ENCODE measurements around the gene ZNF780B.
"Not testable (repeated sequence)": the region's sequence is repeated elsewhere in the genome, so short reads cannot be mapped to it uniquely, and the experiment has no call there.

ZNF780B gene

DNA sequence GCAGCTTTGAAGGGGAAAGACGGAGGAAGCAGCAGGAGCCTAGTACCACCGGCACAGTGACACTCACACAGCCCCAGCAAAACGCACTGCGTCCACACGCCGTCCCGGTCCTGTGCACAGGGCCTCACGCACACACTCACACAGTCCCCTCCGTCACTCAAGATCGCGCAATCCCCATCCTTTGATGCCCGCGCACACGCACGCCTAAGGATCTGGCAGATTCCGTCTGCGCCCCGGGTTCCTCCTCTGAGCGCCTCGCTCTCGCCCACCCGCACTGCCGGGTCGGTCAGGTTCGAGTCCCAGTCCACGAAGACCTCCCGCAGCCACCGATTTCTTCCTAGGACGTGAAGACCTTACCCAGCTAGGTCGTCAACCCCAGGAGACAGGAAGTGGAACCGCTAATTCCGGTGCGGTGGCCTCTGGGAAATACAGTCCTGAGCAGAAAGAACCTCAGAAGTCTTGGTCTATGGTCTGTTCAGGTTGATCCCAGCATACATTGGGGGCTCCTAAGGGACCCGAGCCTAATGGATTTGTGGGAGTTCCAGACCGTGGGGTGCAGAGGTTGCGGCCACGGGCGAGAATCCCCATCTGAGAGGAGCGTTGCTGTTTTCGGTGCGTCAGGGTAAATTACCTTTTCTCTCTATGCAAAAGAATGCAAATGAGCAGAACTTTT lies at the start of gene ZNF780B:
Gene ZNF780B (minus strand): TSS at position 400 of the 673 bp plus-strand sequence. CDS start 5,899 bp downstream, outside the sequence.
- DNase-seq (ENCODE audit: low spot score), result peak; percentile 65

DNA sequence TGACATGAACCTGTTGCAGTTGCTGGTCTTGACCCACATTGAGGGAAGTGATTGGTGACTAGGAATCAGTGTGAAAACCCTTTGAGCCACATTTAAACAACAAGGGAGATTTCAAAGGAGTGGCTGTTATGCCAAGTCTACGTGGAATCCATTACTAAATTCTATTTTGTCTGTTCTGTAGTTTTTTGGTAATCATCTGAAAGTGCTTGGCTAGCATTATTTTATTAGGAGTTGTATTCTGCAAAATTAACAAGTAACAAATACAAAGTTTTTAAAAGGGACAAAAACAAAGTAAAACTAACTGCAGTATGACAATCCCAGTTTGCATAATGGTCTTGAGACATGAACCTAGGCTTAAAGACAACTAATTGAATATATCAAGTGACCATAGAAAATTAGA lies 48.7 kb upstream of the ZNF780B start:
- no peak for DNase-seq (ENCODE audit: low spot score)

DNA sequence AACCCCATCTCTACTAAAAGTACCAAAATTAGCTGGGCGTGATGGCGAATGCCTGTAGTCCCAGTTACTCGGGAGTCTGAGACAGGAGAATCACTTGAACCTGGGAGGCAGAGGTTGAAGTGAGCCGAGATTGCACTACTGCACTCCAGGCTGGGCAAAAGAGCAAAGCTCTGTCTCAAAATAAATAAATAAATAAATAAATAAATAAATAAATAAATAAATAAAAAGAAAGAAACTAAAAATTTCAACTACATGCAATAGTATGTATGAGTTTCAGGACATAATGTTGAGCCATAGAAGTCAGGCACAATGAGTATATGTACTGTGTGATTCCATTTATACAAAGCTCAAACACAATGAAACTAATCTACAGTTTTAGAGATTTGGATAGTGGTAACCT lies 47.6 kb upstream of the ZNF780B start:
- no peak for DNase-seq (ENCODE audit: low spot score)

DNA sequence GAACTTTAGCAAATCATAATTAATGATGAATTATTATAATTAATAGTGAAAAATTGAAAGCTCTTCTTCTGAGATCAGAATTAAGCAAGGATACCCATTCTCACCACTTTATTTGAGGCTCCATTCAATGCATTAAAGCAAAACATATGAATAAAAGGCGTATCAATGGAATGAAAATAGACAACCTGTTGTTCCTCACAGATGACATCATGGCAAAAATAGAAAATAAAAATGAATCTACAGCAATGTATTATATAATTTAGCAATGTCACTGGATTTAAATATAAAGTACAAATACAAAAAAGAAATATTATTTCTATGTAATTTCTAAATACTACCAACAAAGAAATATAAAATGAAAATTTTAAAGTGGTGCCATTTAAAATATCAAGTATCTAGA lies 45.8 kb upstream of the ZNF780B start:
- no peak for DNase-seq (ENCODE audit: low spot score)

DNA sequence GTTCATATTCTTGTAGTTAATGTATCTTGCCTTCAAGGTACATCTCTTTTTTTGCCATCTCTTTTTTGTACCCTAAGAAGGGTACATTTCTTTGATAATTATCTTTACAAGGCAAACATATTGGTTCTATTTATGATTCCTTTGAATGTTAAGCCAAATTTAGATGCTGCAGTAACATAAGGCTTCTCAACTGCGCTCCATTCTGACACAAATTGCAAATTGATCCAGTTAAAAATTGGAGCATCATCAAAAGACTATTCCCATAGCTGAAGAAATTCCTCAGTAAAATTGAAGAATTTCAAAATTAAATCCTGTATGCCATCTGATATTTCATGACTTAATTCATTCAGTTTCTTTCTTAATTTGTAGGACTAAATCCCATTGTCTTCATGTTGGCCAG lies 37.4 kb upstream of the ZNF780B start:
- DNase-seq (ENCODE audit: low spot score), result no peak

DNA sequence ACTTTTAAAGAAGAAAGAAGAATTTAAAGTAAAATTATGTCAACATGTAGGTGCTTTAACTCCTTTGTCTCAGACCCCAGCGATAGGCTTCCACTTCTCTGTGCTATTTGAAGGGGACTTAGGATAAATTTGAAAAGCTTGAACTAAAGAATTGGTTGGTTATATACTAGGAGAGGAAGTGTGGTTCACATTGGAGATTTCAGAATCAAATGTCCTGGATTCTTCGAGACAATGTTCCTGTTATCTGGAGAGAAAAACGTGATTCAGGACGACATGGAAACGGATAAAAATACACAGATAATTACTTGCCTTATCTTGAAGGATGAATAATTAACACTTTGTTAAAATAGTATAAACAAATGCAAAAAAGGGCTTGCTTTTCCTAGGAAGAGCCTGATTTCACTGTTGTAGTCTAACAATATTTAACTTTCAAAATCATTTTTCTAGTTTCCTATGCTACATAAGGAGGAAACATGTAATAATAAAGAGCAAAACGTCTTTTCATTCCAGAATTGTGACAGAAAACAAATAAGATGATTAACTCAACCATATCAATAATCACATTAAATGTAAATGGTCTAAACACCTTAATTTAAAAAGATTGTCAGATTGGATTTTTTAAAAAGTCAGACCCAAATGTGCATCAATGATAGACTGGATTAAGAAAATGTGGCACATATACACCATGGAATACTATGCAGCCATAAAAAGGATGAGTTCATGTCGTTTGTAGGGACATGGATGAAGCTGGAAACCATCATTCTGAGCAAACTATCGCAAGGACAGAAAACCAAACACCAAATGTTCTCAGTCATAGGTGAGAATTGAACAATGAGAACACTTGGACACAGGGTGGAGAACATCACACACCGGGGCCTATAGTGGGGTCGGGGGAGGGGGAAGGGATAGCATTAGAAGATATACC lies 35.4 kb upstream of the ZNF780B start:
- no peak for DNase-seq (ENCODE audit: low spot score)

DNA sequence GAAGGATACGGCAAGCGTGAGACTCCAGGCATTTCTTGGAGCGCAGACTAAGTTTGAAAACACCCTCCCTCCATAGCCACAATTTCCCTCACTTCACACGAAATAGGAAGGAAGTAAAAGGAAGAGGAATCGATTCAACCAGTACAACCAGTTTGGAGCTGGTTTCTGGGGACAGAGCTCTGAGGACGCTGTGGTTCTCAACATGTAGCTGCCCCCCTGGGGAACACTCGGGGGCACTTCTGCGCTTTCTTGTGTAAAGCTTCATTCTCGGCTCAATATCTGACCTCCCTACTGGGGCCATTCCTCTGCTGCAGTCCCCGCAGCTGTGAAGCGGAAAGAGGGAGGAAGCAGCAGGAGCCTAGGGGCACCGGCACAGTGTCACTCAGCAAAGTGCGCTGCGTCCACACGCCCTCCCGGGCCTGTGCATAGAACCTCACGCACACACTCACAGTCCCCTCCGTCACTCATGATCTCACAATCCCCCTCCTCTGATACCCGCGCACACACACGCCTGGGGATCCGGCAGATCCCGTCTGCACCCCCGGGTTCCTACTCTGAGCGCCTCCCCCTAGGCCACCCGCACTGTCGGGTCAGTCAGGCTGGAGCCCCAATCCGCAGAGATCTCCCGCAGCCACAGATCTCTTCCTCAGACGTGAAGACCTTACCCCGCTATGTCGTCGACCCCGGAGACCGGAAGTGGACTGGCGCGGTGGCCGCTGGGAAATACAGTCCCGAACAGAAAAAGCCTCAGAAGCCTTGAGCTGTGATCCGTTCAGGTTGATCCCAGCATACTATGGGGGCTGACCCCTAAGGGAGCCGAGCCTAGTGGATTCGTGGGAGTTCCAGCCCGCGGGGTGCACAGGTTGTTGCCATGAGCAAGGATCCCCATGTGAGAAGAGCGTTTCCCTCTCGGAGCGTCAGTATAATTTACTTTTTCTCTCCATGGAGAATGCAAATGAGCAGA lies 34.5 kb upstream of the ZNF780B start, which contains the start of gene ZNF780A:
Gene ZNF780A (minus strand): TSS at position 703 of the 964 bp plus-strand sequence. CDS start 6,190 bp downstream, outside the sequence.
- DNase-seq (ENCODE audit: low spot score), result peak; percentile 74

DNA sequence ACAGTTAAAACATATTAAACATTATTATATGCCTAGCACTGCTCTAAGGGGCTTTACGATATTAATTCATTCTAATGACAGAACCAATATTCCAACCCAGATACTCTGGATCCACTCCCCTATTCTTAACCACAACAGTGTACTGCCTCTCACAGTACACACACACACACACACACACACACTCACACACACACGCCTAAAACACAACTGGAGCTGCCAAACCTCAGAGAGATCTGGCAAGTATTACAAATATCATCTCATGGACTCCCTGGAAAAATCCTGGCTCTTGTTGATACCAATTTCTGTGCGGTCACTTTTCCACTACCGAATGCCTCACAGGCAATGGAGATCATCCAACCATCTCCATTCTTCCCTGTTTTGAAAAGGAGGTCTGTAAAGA lies 33.4 kb upstream of the ZNF780B start:
- DNase-seq (ENCODE audit: low spot score), result no peak

DNA sequence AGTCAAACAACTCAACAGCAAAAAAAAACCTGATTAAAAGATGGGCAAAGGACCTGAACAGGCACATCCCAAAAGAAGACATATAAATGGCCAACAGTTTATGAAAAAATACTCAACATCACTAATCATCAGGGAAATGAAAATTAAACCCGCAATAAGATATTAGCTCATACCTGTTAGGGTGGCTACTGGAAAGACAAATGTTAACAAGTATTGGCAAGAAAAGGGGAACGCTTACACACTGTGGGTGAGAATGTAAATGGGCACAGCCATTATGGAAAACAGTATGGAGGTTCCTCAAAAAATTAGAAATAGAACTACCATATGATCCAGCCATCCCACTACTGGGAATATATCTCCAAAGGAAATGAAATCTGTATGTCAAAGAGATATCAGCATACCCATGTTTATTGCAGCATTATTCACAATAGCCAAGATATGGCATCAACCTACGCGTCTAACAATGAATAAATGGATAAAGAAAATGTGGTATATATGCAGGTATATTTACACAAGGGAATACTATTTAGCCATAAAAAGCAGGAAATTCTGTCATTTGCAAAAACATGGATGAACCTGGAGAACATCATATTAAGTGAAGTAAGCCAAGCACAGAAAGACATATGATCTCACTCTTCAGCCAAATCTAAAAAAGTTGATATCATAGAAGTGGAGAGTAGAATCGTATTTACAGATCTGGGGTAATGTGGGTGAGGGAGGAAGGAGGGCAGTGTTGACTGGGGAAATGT lies 32.4 kb upstream of the ZNF780B start:
- DNase-seq (ENCODE audit: low spot score), result no peak

DNA sequence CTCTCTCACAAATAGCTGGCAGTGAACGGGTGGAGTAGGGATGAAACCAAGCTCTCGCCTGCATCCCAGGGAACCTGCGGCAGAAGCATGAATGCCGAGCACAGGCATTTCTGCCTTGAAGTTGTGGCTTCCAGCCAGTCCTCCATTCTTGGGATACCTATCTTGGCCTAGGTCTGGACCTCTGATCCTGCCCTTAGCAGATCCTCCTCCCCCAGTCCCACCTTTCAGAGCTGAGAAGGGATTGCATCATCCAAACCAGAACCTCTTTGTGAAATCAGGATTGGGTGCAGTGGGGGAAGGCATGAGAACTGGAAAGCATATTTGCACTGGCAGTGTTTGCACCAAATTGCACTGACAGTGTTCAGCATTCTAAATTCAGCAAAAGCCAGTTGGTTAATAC lies 28.9 kb upstream of the ZNF780B start:
- no peak for DNase-seq (ENCODE audit: low spot score)

DNA sequence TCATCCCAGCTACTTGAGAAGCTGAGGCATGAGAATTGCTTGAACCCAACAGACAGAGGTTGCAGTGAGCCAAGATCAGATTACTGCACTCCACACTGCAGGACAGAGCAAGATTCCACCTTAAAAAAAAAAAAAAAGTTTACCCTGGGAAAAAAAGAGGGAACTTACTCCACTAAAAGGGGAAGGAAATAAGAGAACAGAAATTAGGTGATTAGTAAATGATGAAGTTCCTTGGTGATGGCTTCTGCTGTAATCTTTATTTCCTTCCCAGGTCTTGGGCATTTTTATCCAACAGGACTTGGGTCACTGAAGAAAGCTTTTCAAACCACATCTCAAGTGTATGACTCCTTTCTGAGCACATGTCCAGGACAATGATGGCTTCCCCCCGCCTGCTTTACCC lies 25.4 kb upstream of the ZNF780B start:
- DNase-seq (ENCODE audit: low spot score), result no peak

DNA sequence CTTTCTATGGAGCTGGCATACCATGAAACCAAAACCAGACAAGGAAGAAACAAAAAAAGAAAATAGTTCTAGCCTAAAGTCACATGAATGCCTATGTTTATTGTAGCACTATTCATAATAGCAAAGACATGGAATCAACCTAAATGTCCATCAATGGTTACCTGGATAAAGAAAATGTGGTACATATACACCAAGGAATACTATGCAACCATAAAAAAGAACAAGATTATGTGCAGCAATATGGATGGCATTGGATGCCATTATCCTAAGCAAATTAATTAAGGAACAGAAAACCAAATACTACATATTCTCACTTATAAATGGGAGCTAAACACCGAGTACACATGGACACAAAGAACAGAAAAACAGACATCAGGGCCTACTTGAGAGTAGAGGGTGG lies 24.3 kb upstream of the ZNF780B start:
- no peak for DNase-seq (ENCODE audit: low spot score)

DNA sequence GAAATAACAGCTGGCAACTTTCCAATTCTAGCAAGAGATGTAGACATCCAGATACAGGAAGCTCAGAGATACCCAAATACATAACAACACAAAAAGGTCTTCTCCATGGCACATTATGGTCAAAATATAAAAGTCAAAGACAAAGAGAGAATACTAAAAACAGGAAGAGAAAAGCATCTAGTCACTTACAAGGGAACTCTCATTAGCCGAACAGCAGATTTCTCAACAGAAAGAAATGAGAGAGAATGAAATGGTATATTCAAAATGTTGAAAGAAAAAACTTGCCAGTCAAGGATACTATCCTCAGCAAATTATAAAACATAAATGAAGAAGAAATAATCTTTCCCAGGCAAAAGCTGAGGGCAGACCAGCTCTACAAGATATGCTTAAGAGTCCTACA lies 22.3 kb upstream of the ZNF780B start:
- no peak for DNase-seq (ENCODE audit: low spot score)

DNA sequence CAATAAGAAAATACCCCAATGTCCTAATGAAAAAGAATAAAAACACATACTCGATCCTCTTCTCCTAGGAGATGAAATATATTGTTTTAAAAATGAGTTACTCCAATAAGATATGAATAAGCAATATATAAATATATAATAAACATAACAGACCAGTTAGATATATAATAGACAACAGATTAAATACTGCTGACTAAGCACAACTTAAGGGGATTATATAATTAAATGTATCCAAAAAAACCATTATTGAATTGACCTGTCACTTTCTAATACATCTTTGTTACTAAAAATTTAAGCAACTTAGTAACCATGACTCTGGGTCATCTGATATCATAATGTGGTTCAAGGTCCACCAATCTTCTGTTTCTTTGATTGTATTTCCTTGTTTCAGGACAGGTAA lies 14.0 kb upstream of the ZNF780B start:
- DNase-seq (ENCODE audit: low spot score), result no peak

DNA sequence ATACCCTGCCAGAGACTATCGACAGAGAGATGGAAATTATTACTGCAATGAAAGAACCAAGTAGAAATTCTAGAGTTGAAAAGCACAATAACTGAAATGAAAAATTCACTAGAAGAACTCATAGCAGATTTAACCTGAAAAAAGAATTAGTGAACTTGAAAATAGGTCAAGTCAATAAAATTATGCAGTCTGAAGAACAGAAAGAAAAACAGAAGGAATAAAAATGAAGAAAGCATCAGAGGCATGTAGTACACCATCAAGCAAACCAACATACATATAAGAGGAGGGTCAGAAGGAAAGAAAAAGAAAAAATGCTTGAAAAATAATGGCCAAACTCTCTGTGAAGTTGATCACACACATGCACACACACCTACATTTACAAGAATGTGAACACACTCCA lies 3.6 kb upstream of the ZNF780B start:
- DNase-seq (ENCODE audit: low spot score), result no peak

DNA sequence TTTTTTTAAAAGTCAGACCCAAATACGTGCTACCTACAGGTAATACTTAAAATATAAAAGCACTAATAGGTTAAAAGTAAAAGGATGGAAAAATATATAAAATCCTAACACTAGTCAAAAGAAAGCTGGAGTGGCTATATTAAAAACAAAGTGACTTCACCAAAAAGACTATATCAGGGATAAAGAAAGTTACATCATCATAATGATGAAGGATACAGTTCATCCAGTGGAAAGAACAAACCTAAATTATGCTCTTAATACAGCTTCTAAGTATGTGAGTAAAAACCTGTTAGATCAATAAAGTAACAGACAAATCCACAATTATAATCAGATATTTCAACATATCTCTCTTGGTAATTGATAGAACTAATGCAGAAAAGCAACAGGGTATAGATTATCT lies 1.1 kb upstream of the ZNF780B start:
- no peak for DNase-seq (ENCODE audit: low spot score)

DNA sequence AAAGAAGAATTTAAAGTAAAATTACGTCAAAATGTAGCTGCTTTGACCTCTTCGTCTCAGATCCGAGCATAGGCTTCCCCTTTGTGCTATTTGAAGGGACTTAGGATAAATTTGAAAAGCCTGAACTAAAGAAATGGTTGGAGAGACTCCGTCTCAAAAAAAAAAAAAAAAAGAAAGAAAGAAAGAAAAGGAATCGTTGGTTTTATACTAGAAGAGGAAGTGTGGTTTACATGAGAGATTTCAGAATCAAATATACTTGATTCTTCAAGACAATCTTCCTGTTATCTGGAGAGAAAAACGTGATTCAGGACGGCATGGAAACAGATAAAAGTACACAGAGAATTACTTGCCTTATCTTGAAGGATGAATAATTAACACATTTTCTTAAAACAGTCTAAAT lies 474 bp upstream of the ZNF780B start:
- DNase-seq (ENCODE audit: low spot score), result no peak

DNA sequence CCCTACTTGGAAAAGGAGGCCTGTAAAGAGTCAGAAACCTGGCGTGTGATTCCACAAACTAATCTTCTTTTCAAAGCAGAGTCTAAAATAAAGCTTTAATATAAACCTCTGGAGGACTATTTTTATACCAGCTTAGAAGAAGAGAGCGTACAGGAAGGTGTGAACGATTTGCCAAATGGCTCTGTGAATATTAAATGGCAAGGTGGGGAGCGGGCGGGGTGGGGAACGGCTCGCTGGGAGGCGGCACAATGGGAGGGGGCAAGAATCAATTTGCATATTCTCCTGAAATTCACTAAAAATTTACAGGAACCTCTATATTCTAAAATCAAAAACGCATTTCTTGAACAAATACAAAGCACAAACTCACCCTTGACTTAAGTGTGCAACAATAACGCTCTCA lies 982 bp downstream of the ZNF780B start:
- no peak for DNase-seq (ENCODE audit: low spot score)

DNA sequence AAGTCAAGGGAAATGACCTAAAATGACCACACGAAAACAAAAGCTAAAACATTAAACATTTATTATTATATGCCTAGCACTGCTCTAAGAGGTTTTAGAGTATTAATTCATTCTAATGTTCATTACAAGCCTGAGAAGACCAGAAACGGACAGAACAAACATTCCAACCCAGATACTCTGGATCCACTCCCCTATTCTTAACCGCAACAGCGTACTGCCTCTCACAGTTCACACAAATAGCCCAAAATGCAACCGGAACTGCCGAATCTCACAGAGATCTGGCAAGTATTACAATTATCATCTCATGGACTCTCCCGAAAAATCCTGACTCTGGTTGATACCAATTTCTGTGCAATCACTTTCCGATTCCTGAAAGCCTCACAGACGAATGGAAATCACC lies 1.4 kb downstream of the ZNF780B start:
- no peak for DNase-seq (ENCODE audit: low spot score)

DNA sequence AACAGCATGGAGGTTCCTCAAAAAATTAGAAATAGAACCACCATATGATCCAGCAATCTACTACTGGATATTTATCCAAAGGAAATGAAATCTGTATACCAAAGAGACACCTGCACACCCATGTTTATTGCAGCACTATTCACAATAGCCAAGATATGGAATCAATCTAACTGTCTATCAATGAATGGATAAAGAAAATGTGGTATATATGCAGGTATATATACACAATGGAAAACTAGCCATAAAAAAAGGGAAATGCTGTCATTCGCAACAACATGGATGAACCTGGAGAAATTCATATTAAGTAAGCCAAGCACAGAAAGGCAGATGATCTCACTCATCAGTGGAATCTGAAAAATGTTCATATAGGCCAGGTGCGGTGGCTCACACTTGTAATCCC lies 2.5 kb downstream of the ZNF780B start:
- no peak for DNase-seq (ENCODE audit: low spot score)

DNA sequence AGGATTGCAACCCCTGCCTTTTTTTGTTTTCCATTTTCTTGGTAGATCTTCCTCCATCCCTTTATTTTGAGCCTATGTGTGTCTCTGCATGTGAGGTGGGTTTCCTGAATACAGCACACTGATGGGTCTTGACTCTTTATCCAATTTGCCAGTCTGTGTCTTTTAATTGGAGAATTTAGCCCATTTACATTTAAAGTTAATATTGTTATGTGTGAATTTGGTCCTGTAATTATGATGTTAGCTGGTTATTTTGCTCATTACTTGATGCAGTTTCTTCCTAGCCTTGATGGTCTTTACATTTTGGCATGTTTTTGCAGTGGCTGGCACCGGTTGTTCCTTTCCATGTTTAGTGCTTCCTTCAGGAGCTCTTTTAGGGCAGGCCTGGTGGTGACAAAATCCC lies 14.3 kb downstream of the ZNF780B start:
- DNase-seq (ENCODE audit: low spot score), result not testable (repeated sequence)
